Measurements from ENCODE around the gene SERP2. TPM values are rescaled to one million over a fixed set of nuclear protein-coding genes. Genes with fewer than 3 reads are reported as not detected.

The SERP2 gene
- total and polyA plus RNA-seq, 8 donors: 1.0 to 255 (median 9.3) TPM; not detected in 1

DNA sequence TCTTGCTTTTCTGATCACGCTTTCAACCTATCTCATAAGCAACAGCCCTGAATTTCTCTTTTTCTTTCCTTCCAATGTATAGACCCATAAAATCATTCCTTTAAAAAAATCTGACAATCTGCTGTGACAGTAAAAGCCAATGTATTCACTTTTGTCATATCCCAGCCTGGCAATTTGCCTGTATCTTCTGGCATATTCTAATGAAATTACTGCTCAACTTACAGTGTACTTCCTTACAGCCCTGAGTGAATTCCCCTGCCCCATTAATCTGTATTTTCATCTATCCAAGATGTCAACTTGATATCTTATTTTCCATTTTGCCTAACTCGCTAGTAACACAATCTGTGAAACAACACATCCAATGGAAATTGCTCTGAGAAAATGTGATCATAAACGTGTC lies 18.0 kb upstream of the SERP2 start:
- no peaks in the 10 kb centered on the region for H3K36me3 ChIP-seq
- TF ChIP-seq POLR2AphosphoS5 (IDR thresholded peaks at IDR 0.05) (no peak), CTCF (IDR thresholded peaks at IDR 0.05) (no peak), POLR2A (IDR thresholded peaks at IDR 0.05) (no peak), EP300 (IDR thresholded peaks at IDR 0.05) (no peak)
- DNase-seq: no peak
- no peaks in the 10 kb centered on the region for H3K27me3 ChIP-seq
- no peak overlapping the region for H3K4me3 ChIP-seq
- H3K4me1 ChIP-seq: peaks cover 0 to 30% (median 5%) of the 10 kb centered on the region in 4 donors
- H3K27ac ChIP-seq: no peak overlapping the region
- intact Hi-C loops (cut with DNase I; ENCODE audit: low total_unique reads): no loop called here
- WGBS, 5 donors: 69 to 85% (median 80%) methylated on average over 3 of the region's 3 CpGs
- H3K9me3 ChIP-seq: no peaks in the 10 kb centered on the region

- 67 to 96% (median 83%) methylated on average over 1 of the region's 1 CpG for WGBS, 5 donors
- H3K27ac ChIP-seq: no peak overlapping the region
- TF ChIP-seq EP300 (IDR thresholded peaks at IDR 0.05) (no peak), POLR2AphosphoS5 (IDR thresholded peaks at IDR 0.05) (no peak), CTCF (IDR thresholded peaks at IDR 0.05) (no peak), POLR2A (IDR thresholded peaks at IDR 0.05) (no peak)
- no peaks in the 10 kb centered on the region for H3K27me3 ChIP-seq
- intact Hi-C loops (cut with DNase I; ENCODE audit: low total_unique reads): no loop called here
- no peak for DNase-seq
- H3K4me3 ChIP-seq: no peak overlapping the region
- H3K36me3 ChIP-seq: no peaks in the 10 kb centered on the region
- H3K4me1 ChIP-seq: peaks cover 0 to 12% (median 5%) of the 10 kb centered on the region in 4 donors
- H3K9me3 ChIP-seq: no peaks in the 10 kb centered on the region
These were observed 13.6 kb upstream of the SERP2 start for GRCh38 chr13:44359983-44360375.

GRCh38 chr13:44362394-44363040 lies 11.1 kb upstream of the SERP2 start:
- no peak overlapping the region for H3K4me3 ChIP-seq
- intact Hi-C loops (cut with DNase I; ENCODE audit: low total_unique reads): no loop called here
- H3K27ac ChIP-seq: peak overlapping the region in 1 of 5 donors; percentile 11
- no peaks in the 10 kb centered on the region for H3K27me3 ChIP-seq
- no peaks in the 10 kb centered on the region for H3K9me3 ChIP-seq
- DNase-seq: no peak
- H3K36me3 ChIP-seq: no peaks in the 10 kb centered on the region
- 57 to 82% (median 79%) methylated on average over 11 of the region's 11 CpGs for WGBS, 5 donors
- no peak for TF ChIP-seq EP300 (IDR thresholded peaks at IDR 0.05)
- peak in 1 of 3 donors; percentile 9 for TF ChIP-seq POLR2AphosphoS5 (IDR thresholded peaks at IDR 0.05)
- peaks cover under 1 to 12% (median 5%) of the 10 kb centered on the region in 4 donors for H3K4me1 ChIP-seq

GRCh38 chr13:44363631-44364344 lies 9.8 kb upstream of the SERP2 start:
- peaks cover 9 to 25% (median 16%) of the 10 kb centered on the region in 4 donors for H3K4me1 ChIP-seq
- H3K27me3 ChIP-seq: no peaks in the 10 kb centered on the region
- intact Hi-C loops (cut with DNase I; ENCODE audit: low total_unique reads): no loop called here
- 74 to 84% (median 81%) methylated on average over 11 of the region's 11 CpGs for WGBS, 5 donors
- DNase-seq: peak in 1 of 2 donors; percentile 48
- no peaks in the 10 kb centered on the region for H3K9me3 ChIP-seq
- no peak overlapping the region for H3K27ac ChIP-seq
- H3K36me3 ChIP-seq: no peaks in the 10 kb centered on the region
- H3K4me3 ChIP-seq: no peak overlapping the region
- TF ChIP-seq POLR2AphosphoS5 (IDR thresholded peaks at IDR 0.05) (no peak), EP300 (IDR thresholded peaks at IDR 0.05) (no peak), POLR2A (IDR thresholded peaks at IDR 0.05) (no peak), CTCF (IDR thresholded peaks at IDR 0.05) (no peak)
